Endodermal cell (in vitro differentiated cells): ENCODE data around the gene C12orf50. TPM values are rescaled to one million over a fixed set of nuclear protein-coding genes. Genes with fewer than 3 reads are reported as not detected.

ENCODE experiments used
- DNase-seq: peaks from one replicate; pipeline ENCODE4 v3.0.0-alpha.2; 2017
- H3K27ac ChIP-seq: 2 replicates; pipeline ENCODE4 v1.5.1; 2013; ENCODE audit warnings: mild to moderate bottlenecking, low read depth, low read length, moderate library complexity
- H3K27me3 ChIP-seq: 2 replicates; pipeline ENCODE4 v1.6.1; 2013; ENCODE audit warnings: mild to moderate bottlenecking, low read length, moderate library complexity; ENCODE audit not compliant: insufficient read depth, control insufficient read depth, poor library complexity, severe bottlenecking
- H3K36me3 ChIP-seq: 2 replicates; pipeline ENCODE4 v1.7.0; 2013; ENCODE audit warnings: mild to moderate bottlenecking, low read length, moderate library complexity; ENCODE audit not compliant: control insufficient read depth, insufficient read depth
- H3K4me1 ChIP-seq: one replicate; pipeline ENCODE4 v1.7.0; 2013; ENCODE audit warnings: low read length; ENCODE audit not compliant: control insufficient read depth, insufficient read depth
- H3K4me3 ChIP-seq: 2 replicates; pipeline ENCODE4 v1.5.1; 2013; ENCODE audit warnings: mild to moderate bottlenecking, low read length, moderate library complexity
- H3K9ac ChIP-seq: 2 replicates; pipeline ENCODE4 v1.6.1; 2013; ENCODE audit warnings: mild to moderate bottlenecking, low read length, moderate library complexity; ENCODE audit not compliant: poor library complexity, severe bottlenecking; ENCODE audit errors: extremely low read depth
- H3K9me3 ChIP-seq: 2 replicates; pipeline ENCODE4 v1.6.1; 2013; ENCODE audit warnings: mild to moderate bottlenecking, low read length, moderate library complexity; ENCODE audit not compliant: control insufficient read depth
- H3K27ac Mint-ChIP-seq: 2 replicates; pipeline ENCODE4 v1.8.0; 2020; ENCODE audit warnings: mixed read lengths
- H3K27me3 Mint-ChIP-seq: 2 replicates; pipeline ENCODE4 v1.8.0; 2021; ENCODE audit warnings: mild to moderate bottlenecking, mixed read lengths; ENCODE audit not compliant: insufficient read depth
- H3K36me3 Mint-ChIP-seq: 2 replicates; pipeline ENCODE4 v1.8.0; 2020; ENCODE audit warnings: low read depth, mixed read lengths
- H3K4me1 Mint-ChIP-seq: 2 replicates; pipeline ENCODE4 v1.8.0; 2020; ENCODE audit warnings: mixed read lengths
- H3K4me3 Mint-ChIP-seq: 2 replicates; pipeline ENCODE4 v1.8.0; 2020; ENCODE audit warnings: mild to moderate bottlenecking, moderate library complexity, mixed read lengths
- H3K9me3 Mint-ChIP-seq: 2 replicates; pipeline ENCODE4 v1.8.0; 2020; ENCODE audit warnings: mild to moderate bottlenecking, mixed read lengths
- CTCF ChIP-seq: fragments of 200-600 bp; sonication (generic); conservative IDR thresholded peaks from 2 replicates; pipeline ENCODE4 v1.5.0; 2021; ENCODE audit warnings: antibody characterized with exemption, mild to moderate bottlenecking
- WGBS, 2 experiments: methylation state at CpG; one replicate each; pipeline versions ENCODE4 v1.1.5 to v1.1.7; 2013; ENCODE audit warnings: missing lambda C conversion rate in 2 of 2, mixed read lengths in 1 of 2; ENCODE audit not compliant: insufficient coverage in 1 of 2, insufficient read length in 1 of 2; 5-methylcytosine and 5-hydroxymethylcytosine counted together
- total RNA-seq, 2 donors: library from RNA; stranded (reverse); fragmentation: NEBNext Ultra II Directional in 1 of 2; extraction: Animal tissue kit (Norgen Biotek cat#: 25700) in 1 of 2; gene quantifications; 2 replicates in 1 of 2; 3 replicates in 1 of 2; pipeline ENCODE4 v1.2.1, GENCODE V29; 2021

Gene C12orf50
- total RNA-seq, 2 donors from 2014 or later = 0.09 TPM; not detected in 1

GRCh38 chr12:88001327-88001726 lies 27.9 kb downstream of the C12orf50 start:
- no peaks in the 10 kb centered on the region for H3K9me3 ChIP-seq
- H3K9me3 Mint-ChIP-seq = peaks cover 12% of the 10 kb centered on the region
- H3K9ac ChIP-seq = no peak overlapping the region
- H3K27ac ChIP-seq = no peak overlapping the region
- H3K4me1 Mint-ChIP-seq = no peaks in the 10 kb centered on the region
- no peaks in the 10 kb centered on the region for H3K4me1 ChIP-seq
- no peak overlapping the region for H3K4me3 ChIP-seq
- no peak overlapping the region for H3K27ac Mint-ChIP-seq
- no peak overlapping the region for H3K4me3 Mint-ChIP-seq
- no peak for DNase-seq
- H3K36me3 ChIP-seq = no peaks in the 10 kb centered on the region
- no peak for TF ChIP-seq CTCF
- no peaks in the 10 kb centered on the region for H3K27me3 Mint-ChIP-seq
- H3K36me3 Mint-ChIP-seq = no peaks in the 10 kb centered on the region
- 82% methylated on average over 2 of the region's 2 CpGs; no CpG with 5 or more reads in 1 of the 2 experiments for WGBS, 2 experiments
- no peaks in the 10 kb centered on the region for H3K27me3 ChIP-seq

- no peaks in the 10 kb centered on the region for H3K36me3 Mint-ChIP-seq
- H3K9ac ChIP-seq = no peak overlapping the region
- H3K4me1 Mint-ChIP-seq = no peaks in the 10 kb centered on the region
- WGBS, 2 experiments = 6 to 13% methylated on average over 8 of the region's 8 CpGs
- no peak overlapping the region for H3K4me3 Mint-ChIP-seq
- no peak overlapping the region for H3K4me3 ChIP-seq
- no peaks in the 10 kb centered on the region for H3K36me3 ChIP-seq
- no peaks in the 10 kb centered on the region for H3K9me3 ChIP-seq
- no peak overlapping the region for H3K27ac Mint-ChIP-seq
- TF ChIP-seq CTCF = peak; percentile 88
- H3K27me3 ChIP-seq = no peaks in the 10 kb centered on the region
- H3K27ac ChIP-seq = no peak overlapping the region
- H3K9me3 Mint-ChIP-seq = no peaks in the 10 kb centered on the region
- no peaks in the 10 kb centered on the region for H3K27me3 Mint-ChIP-seq
- peak; percentile 89 for DNase-seq
- no peaks in the 10 kb centered on the region for H3K4me1 ChIP-seq
Observed at GRCh38 chr12:87995581-87996178, 33.5 kb downstream of the C12orf50 start.

GRCh38 chr12:87991483-87991882 lies 37.7 kb downstream of the C12orf50 start:
- no peak for TF ChIP-seq CTCF
- Histone ChIP-seq H3K4me3 (no peak overlapping the region), H3K9me3 (no peaks in the 10 kb centered on the region), H3K36me3 (no peaks in the 10 kb centered on the region), H3K4me1 (no peaks in the 10 kb centered on the region), H3K27me3 (no peaks in the 10 kb centered on the region), H3K9ac (no peak overlapping the region), H3K27ac (no peak overlapping the region)
- H3K36me3 Mint-ChIP-seq = no peaks in the 10 kb centered on the region
- H3K27me3 Mint-ChIP-seq = no peaks in the 10 kb centered on the region
- H3K4me3 Mint-ChIP-seq = no peak overlapping the region
- no peaks in the 10 kb centered on the region for H3K4me1 Mint-ChIP-seq
- no peak for DNase-seq
- no peak overlapping the region for H3K27ac Mint-ChIP-seq
- H3K9me3 Mint-ChIP-seq = no peaks in the 10 kb centered on the region
